Mononuclear cell (primary cell): Measurements from ENCODE around the gene TPST1. TPM values are rescaled to one million over a fixed set of nuclear protein-coding genes. Genes with fewer than 3 reads are reported as not detected.

ENCODE experiments used
- H3K27me3 ChIP-seq: 2 replicates; pipeline ENCODE4 v1.6.0; 2011; ENCODE audit warnings: low read length, control low read depth; ENCODE audit not compliant: insufficient read depth
- H3K4me1 ChIP-seq: 2 replicates; pipeline ENCODE4 v1.5.1; 2011; ENCODE audit warnings: mild to moderate bottlenecking, low read length, control low read depth; ENCODE audit not compliant: insufficient read depth
- H3K4me3 ChIP-seq: 2 replicates; pipeline ENCODE4 v1.5.1; 2011; ENCODE audit warnings: mild to moderate bottlenecking, low read length, moderate library complexity
- H3K9me3 ChIP-seq: 2 replicates; pipeline ENCODE4 v1.5.1; 2011; ENCODE audit warnings: low read depth, mild to moderate bottlenecking, control low read depth, low read length
- total RNA-seq: library from RNA; depleted of rRNA; stranded (reverse); fragments of >200 nt; gene quantifications from one replicate; pipeline ENCODE4 v1.2.3, GENCODE V29; 2012

TPST1 gene
- total RNA-seq, 1 donor, result 7.9 TPM

DNA sequence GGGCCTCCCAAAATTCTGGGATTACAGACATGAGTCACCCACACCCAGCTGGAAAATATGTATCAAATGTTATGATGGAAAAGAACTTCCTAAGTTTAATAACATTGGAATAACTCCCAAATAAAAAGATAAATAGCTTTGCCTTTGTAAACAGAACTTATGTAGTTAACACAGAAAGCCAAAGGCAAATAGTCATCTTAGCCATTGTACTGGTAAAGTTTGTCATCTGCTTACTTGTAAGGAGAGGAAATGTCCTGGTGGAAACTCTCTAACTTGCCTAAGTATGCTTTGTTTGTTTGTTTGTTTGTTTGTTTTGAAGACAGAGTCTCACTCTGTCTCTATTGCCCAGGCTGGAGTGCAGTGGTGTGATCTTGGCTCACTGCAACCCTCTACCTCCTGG lies 23.8 kb upstream of the TPST1 start:
- Histone ChIP-seq H3K4me3 (no peak overlapping the region), H3K27me3 (no peaks in the 10 kb centered on the region), H3K9me3 (no peaks in the 10 kb centered on the region), H3K4me1 (no peaks in the 10 kb centered on the region)

DNA sequence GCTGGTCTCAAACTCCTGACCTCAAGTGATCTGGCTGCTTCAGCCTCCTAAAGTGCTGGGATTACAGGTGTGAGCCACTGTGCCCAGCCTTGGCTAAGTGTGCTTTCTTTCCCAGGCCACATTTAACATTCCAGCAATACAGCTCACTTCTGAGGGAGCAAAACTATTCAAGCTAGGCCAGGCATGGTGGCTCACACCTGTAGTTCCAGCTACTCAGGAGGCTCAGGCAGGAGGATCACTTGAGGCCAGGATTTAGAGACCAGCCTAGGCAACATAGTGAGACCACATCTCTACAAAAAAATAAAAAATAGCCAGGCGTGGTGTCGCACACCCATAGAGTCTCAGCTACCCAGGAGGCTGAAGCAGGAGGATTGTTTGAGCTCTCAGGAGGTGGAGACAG lies 23.3 kb upstream of the TPST1 start:
- Histone ChIP-seq H3K4me3 (no peak overlapping the region), H3K27me3 (no peaks in the 10 kb centered on the region), H3K4me1 (no peaks in the 10 kb centered on the region)

DNA sequence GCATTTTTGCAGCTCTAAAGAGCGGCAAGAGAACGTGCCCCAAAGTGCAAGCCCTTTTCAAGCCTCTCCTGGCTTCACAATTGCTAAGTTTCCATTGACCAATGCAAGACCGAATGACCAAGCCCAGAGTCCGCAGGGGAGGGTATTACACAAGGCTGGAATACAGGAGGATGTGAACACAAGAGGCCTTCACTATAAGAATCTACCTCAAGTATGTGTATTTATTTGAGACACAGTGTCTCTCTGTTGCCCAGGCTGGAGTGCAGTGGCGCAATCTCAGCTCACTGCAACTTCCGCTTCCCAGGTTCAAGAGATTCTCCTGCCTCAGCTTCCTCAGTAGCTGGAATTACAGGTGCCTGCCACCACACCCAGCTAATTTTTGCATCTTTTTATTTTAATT lies 22.2 kb upstream of the TPST1 start:
- H3K27me3 ChIP-seq, result no peaks in the 10 kb centered on the region
- no peaks in the 10 kb centered on the region for H3K9me3 ChIP-seq
- H3K4me1 ChIP-seq, result no peaks in the 10 kb centered on the region
- H3K4me3 ChIP-seq, result no peak overlapping the region

More for the DNA sequence above, 23.3 kb upstream of the TPST1 start:
- no peaks in the 10 kb centered on the region for H3K9me3 ChIP-seq

DNA sequence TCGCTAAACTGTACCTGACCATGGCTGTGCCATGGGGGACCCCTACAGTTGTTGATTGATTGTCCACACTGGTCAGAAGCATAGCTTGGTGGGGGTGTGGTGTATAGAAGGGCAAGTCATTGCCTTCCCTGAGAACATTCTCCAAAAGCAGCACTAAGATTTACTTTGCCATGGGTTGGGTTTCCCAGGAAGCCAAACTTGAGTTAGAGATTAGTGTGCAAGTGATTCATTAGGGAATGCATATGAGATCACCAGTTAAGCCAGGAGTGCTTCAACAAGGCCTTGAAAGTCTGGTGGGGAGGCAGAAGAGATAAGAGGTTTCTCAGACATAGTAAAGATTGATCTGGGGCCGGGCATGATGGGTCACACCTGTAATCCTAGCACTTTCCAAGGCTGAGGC lies 21.4 kb upstream of the TPST1 start:
- Histone ChIP-seq H3K27me3 (no peaks in the 10 kb centered on the region), H3K4me3 (no peak overlapping the region)

DNA sequence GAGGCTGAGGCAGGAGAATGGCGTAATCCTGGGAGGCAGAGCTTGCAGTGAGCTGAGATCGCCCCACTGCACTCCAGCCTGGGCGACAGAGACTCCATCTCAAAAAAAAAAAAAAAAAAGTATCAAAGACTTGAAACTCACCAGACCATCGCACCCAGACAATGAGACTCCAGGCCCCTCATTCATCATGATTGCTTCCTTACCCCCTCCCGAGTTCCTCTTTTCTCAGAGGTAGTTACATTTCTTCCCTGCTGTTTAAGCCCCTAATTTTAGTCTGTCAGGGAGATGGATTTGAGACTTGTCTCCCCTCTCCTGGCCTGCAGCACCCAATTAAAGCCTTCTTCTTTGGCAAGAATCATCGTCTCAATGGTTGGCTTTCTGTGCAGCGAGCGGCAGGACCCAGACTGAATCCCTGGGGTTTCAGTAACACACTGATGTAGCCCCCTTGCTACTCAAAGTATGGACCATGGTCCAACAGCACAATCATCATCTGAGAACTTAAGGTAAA lies 19.4 kb upstream of the TPST1 start:
- Histone ChIP-seq H3K27me3 (no peaks in the 10 kb centered on the region), H3K4me1 (no peaks in the 10 kb centered on the region), H3K9me3 (no peaks in the 10 kb centered on the region), H3K4me3 (no peak overlapping the region)

More for the DNA sequence above, 21.4 kb upstream of the TPST1 start:
- no peaks in the 10 kb centered on the region for H3K4me1 ChIP-seq
- no peaks in the 10 kb centered on the region for H3K9me3 ChIP-seq

DNA sequence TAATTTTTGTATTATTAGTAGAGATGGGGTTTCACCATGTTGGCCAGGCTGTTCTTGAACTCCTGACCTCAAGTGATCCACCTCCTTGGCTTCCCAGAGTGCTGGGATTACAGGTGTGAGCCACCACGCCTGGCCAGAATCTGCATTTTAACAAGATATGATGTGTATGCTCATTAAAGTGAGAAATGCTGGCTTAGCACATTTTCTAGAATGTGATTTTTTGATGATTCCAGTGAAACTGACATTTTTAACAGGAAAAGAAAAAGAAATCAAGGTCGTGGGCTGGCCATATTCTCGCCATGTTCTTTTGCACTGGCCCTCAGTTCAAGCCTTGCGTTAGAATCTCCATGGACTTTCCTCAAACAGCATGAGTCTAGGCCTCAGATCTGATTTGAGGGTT lies 18.1 kb upstream of the TPST1 start:
- Histone ChIP-seq H3K27me3 (no peaks in the 10 kb centered on the region), H3K9me3 (no peaks in the 10 kb centered on the region), H3K4me3 (no peak overlapping the region), H3K4me1 (no peaks in the 10 kb centered on the region)

DNA sequence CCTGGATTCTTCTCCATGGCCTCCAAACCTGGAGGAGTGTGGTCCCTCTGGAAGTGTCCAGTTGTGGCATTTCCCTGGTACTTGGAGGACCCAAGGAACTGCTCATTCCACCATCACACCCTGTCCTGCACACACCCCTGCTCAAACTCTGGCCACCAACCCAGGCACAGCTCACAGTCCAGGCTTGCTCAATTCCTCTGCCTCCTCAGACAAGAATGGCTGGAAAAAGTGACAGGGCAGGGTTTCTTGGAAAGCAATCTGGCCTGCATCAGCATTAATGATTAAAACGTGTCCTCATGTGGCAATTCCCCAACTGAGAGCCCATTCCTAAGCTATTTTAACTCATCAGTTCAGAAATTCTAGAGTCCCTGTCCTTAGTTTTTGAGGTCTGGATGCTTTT lies 17.2 kb upstream of the TPST1 start:
- no peaks in the 10 kb centered on the region for H3K27me3 ChIP-seq
- H3K4me1 ChIP-seq, result no peaks in the 10 kb centered on the region
- H3K9me3 ChIP-seq, result no peaks in the 10 kb centered on the region
- H3K4me3 ChIP-seq, result no peak overlapping the region

DNA sequence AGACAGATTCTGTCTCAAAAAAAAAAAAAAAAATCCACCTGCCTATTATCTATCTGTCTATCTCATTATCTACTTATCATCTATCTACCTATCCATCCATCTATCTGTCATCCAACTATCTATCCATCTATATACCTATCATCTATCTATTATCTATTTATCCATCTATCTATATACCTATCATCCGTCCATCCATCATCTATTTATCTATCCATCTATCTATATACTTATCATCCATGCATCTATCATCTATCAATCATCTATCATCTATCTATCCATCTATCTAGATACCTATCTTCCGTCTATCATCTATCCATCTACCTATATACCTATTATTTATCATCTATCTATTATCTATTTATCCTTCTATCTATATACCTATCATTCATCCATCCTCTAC lies 16.5 kb upstream of the TPST1 start:
- Histone ChIP-seq H3K27me3 (no peaks in the 10 kb centered on the region), H3K4me1 (no peaks in the 10 kb centered on the region), H3K4me3 (no peak overlapping the region), H3K9me3 (no peaks in the 10 kb centered on the region)

DNA sequence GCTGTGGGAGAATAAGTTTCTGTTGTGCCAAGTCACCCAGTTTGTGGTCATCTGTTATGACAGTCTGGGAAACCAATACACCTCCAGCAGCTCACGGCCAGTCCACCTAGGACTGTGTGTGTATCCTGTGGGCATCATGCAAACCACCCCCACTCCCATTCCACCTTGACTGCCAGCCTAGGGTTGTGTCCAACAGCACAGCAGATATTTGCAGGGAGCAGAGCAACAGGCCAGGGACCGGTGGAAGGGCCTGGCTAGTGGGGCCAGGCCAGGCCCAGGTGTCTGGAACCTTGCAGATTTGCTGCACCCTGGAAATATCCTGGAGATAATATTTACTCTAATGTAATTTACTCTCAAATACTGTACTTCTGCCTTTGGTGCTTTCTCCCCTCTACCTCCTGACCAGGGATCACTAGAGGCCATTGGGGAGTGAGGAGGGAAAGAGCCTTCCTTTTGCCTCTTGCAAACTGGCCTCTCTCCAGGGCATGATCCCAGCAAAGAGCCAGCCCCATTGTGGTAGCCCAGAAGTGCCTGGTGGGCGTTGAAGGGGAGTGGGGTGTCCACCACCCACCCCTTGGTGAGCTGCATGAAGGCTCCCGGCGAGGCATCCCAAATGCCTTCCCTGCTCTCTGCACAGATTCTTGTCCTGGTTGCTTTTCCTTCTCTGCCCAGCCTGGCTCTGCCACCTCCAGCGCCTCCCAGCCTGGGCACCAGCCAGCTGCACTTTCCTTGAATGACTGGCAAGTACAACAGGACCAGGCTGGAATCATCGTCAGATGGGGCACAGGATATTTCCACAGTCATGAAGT lies 15.2 kb upstream of the TPST1 start:
- Histone ChIP-seq H3K4me1 (no peaks in the 10 kb centered on the region), H3K9me3 (no peaks in the 10 kb centered on the region), H3K27me3 (no peaks in the 10 kb centered on the region), H3K4me3 (no peak overlapping the region)

DNA sequence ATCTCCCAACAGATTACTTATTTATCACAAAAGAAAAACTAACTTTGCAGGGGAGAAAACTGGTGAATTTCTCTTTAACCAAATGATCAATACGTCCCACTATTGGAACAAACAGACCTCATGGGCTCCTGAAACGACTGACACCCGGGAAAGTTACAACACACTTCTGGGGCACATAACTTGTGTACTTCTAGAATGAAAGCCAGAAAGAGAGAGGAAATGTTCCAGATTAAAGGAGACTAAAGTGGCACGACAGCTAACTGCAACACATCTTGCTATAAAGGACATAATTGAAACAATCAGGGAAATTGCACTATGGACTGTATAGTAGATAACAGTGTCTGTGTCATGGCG lies 14.7 kb upstream of the TPST1 start:
- H3K9me3 ChIP-seq, result no peaks in the 10 kb centered on the region

DNA sequence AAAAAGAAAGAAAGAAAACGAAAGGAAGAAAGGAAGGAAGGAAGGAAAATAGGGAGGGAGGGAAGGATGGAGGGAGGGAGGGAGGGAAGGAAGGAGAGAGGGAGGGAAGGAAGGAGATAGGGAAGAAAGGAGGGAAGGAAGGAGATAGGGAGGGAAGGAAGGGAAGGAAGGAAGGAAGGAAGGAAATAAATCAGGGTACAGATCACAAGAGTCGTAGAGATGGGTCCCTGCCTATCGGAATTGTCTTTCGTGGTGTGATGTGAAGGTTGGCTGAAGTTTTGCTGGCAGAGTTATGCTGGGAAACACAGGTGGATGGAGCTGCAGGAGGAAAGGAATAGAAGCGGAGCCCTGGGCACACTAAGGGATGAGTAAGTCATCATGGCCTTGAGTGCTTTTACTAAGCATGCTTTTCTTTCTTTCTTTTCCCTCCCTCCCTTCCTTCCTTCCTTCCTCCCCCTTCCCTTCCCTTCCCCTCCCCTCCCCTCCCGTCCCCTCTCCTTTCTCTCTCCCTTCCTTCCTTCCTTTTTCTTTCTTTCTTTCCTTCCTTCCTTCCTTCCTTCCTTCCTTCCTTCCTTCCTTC lies 11.9 kb upstream of the TPST1 start:
- Histone ChIP-seq H3K27me3 (no peaks in the 10 kb centered on the region), H3K4me3 (no peak overlapping the region), H3K4me1 (no peaks in the 10 kb centered on the region), H3K9me3 (no peaks in the 10 kb centered on the region)

More for the DNA sequence above, 14.7 kb upstream of the TPST1 start:
- H3K27me3 ChIP-seq, result no peaks in the 10 kb centered on the region
- H3K4me1 ChIP-seq, result no peaks in the 10 kb centered on the region
- no peak overlapping the region for H3K4me3 ChIP-seq

DNA sequence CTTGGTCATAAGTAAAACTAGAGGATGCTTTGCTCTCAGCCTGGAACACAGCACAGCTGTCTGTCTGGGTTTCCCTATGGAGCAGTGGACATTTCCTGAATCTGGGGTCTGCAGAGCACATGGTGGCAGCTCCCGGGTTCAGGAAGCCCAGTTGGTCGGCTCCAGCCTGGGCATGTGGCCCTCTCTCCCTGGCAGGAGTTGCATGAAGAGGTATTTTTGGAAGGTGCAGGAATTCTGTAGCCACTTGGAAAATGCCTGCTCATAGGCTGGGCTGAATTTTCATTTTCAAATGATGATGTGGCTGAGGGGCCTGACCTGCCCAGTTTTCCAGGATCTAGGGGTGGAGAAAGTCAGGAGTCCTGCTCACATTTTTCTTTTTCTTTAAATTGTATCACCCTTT lies 6.7 kb upstream of the TPST1 start:
- no peaks in the 10 kb centered on the region for H3K4me1 ChIP-seq
- H3K4me3 ChIP-seq, result no peak overlapping the region
- H3K27me3 ChIP-seq, result peaks cover 2% of the 10 kb centered on the region
- H3K9me3 ChIP-seq, result no peaks in the 10 kb centered on the region

DNA sequence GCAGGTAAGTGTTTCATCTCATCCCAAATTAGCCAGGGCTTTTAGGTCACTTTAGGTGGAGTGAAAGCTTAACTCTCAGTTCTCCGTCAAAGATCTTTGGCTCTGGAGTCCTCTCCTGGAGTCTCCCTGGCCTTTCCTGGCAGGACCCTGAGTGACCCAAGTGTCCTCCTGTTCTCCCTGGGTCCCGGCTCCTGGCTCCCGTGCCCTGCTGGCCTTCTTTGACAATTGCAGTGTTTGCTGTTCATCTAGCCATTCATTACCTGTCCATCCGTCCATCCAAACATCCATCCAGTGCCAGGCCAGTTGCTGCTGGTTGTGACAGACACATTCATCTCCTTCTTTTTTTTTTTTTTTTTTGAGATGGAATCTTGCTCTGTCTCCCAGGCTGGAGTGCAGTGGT lies 6.2 kb upstream of the TPST1 start:
- Histone ChIP-seq H3K4me1 (no peaks in the 10 kb centered on the region), H3K27me3 (peaks cover 4% of the 10 kb centered on the region), H3K4me3 (no peak overlapping the region), H3K9me3 (no peaks in the 10 kb centered on the region)

DNA sequence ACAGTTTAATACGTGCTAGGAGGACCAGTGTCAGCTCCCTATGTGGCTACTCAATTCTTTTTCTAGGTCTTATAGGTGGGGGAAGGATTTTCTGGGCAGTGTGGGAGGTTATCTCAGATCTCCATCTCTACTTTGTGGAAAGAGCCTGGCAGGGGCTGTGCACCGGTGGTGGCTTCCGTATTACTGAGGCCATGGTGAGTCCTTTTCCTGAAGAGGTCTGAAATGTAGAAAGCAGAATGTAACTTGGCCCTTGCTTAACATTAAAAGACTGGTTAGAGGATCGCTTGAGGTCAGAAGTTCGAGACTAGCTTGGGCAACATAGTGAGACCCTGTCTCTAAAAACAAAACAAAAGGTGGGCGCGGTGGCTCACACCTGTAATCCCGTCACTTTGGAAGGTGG lies 2.7 kb upstream of the TPST1 start:
- Histone ChIP-seq H3K4me1 (peaks cover 26% of the 10 kb centered on the region), H3K27me3 (peaks cover 18% of the 10 kb centered on the region)

DNA sequence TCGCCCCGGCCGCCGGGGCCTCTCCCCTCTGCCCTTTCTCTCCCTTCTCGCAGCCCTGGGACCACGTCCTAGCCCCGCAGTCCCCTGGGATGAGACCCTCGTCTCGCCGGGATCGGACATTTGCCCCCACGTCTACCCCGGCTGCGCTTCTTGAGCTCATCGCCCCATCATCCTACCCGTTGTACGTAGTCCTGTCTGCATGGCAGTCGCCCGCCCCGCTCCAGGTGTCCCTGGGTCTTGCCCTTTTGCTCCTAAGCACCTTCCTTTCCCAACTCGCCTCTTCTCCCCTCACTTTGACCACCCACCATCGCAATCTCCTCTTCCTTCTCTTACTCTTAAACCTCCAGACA lies 582 bp downstream of the TPST1 start:
- H3K9me3 ChIP-seq, result no peaks in the 10 kb centered on the region
- H3K4me3 ChIP-seq, result peak overlapping the region; percentile 63
- H3K4me1 ChIP-seq, result peaks cover 34% of the 10 kb centered on the region
- peaks cover 18% of the 10 kb centered on the region for H3K27me3 ChIP-seq

More for the DNA sequence above, 2.7 kb upstream of the TPST1 start:
- Histone ChIP-seq H3K4me3 (no peak overlapping the region), H3K9me3 (no peaks in the 10 kb centered on the region)
